Thyroid gland (tissue), 4 donors: ENCODE results near the gene TOP2B.

Experiments used
- CTCF ChIP-seq, 6 experiments: fragments of 200-600 bp in 3 of 6; fragments of 450-650 bp in 3 of 6; sonication (generic) in 3 of 6; IDR thresholded peaks; one replicate each; pipeline ENCODE4 v1.5.1; 2016 to 2019; ENCODE audit warnings: antibody characterized with exemption in 6 of 6, mild to moderate bottlenecking in 2 of 6, inconsistent platforms in 1 of 6, moderate library complexity in 1 of 6
- POLR2A ChIP-seq, 2 donors: fragments of 450-650 bp; IDR thresholded peaks; one replicate each; pipeline ENCODE4 v1.6.1; 2017; ENCODE audit warnings: antibody characterized with exemption in 2 of 2, mild to moderate bottlenecking in 2 of 2, moderate library complexity in 1 of 2

- TF ChIP-seq POLR2A (IDR thresholded peaks at IDR 0.05) (no peak), CTCF (IDR thresholded peaks at IDR 0.05) (no peak)
These were observed 105.9 kb downstream of the TOP2B start for GRCh38 chr3:25558796-25559195.
